Measurements from ENCODE around the gene KCTD10. TPM values are rescaled to one million over a fixed set of nuclear protein-coding genes. Genes with fewer than 3 reads are reported as not detected.
"Not testable (repeated sequence)": the region's sequence is repeated elsewhere in the genome, so short reads cannot be mapped to it uniquely, and the experiment has no call there.

The KCTD10 gene
- total RNA-seq, 1 donor from 2014 or later: 51.1 TPM

DNA sequence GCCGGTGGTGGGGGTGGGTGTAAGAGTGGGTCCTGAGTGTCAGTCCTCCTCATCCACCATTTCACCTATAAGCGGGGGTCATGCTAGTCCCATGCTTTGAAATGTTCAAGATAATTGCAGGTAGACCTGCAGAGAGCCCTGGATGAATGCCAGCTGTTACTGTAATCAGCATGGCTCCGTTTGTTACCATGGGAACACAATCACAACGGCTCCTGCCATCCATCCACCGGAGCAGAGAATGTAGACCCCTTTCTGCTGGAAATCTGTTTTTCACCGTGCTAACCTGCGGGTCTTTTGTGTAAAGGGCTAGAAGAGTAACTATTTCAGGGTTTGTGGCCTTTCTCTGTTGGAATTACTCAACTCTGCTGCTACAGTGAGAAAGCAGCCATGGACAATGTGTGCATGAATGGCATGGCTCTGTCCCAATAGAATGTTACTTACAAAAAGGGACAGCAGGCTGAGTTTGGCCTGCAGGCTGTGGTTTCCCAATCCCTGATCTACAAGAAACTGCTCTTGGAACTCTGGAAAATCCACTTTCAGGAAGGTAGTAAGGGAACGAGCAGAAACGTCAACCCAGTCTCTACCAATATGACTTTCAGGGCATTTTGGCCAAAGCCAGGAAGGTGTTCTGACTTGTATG is 36.1 kb downstream of the KCTD10 start:
- H3K4me1 Mint-ChIP-seq (ENCODE audit: low read depth): no peaks in the 10 kb centered on the region
- DNase-seq (ENCODE audit: low spot score, unreplicated experiment): no peak
- no peaks in the 10 kb centered on the region for H3K27me3 Mint-ChIP-seq
- H3K9me3 Mint-ChIP-seq (ENCODE audit: low read depth): no peaks in the 10 kb centered on the region
- TF ChIP-seq, protein P1, sequence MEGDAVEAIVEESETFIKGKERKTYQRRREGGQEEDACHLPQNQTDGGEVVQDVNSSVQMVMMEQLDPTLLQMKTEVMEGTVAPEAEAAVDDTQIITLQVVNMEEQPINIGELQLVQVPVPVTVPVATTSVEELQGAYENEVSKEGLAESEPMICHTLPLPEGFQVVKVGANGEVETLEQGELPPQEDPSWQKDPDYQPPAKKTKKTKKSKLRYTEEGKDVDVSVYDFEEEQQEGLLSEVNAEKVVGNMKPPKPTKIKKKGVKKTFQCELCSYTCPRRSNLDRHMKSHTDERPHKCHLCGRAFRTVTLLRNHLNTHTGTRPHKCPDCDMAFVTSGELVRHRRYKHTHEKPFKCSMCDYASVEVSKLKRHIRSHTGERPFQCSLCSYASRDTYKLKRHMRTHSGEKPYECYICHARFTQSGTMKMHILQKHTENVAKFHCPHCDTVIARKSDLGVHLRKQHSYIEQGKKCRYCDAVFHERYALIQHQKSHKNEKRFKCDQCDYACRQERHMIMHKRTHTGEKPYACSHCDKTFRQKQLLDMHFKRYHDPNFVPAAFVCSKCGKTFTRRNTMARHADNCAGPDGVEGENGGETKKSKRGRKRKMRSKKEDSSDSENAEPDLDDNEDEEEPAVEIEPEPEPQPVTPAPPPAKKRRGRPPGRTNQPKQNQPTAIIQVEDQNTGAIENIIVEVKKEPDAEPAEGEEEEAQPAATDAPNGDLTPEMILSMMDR (IDR thresholded peaks at IDR 0.05; ENCODE audit: unreplicated experiment): no peak
- H3K27ac Mint-ChIP-seq: no peak overlapping the region
- H3K4me3 Mint-ChIP-seq (ENCODE audit: low read depth): no peak overlapping the region
- peaks cover under 1% of the 10 kb centered on the region for H3K36me3 Mint-ChIP-seq (ENCODE audit: insufficient read depth)

DNA sequence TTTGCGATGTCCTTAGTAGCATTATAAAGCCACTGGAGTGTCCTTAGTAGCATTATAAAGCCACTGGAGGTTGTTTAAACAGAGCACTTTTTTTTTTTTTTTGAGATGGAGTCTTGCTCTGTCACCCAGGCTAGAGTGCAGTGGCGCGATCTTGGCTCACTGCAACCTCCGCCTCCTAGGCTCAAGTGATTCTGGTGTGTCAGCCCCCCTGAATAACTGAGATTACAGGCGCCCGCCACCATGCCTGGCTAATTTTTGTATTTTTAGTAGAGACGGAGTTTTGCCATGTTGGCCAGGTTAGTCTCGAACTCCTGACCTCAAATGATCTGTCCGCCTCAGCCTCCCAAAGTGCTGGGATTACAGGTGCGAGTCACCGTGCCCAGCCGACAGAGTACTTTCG is 37.1 kb downstream of the KCTD10 start:
- H3K36me3 Mint-ChIP-seq (ENCODE audit: insufficient read depth): not testable (repeated sequence)

DNA sequence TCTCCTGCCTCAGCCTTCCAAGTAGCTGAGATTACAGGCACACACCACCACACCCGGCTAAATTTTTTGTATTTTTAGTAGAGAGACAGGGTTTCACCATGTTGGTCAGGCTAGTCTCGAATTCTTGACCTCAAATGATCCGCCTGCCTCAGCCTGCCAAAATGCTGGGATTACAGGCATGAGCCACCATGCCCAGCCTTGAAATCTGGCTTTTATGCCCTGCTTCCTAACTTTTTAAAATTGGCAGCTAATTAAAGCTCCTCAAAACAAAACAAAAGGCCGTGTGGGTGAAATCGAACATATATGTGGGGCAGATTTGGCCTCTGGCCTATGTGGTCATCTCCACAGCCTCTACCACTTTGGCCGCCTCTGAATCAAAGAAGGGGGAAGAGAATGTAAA is 37.9 kb downstream of the KCTD10 start:
- Mint-ChIP-seq H3K4me3 (ENCODE audit: low read depth) (no peak overlapping the region), H3K27me3 (peaks cover 2% of the 10 kb centered on the region), H3K9me3 (ENCODE audit: low read depth) (no peaks in the 10 kb centered on the region), H3K4me1 (ENCODE audit: low read depth) (no peaks in the 10 kb centered on the region), H3K36me3 (ENCODE audit: insufficient read depth) (no peaks in the 10 kb centered on the region), H3K27ac (no peak overlapping the region)
- TF ChIP-seq, protein P1 (IDR thresholded peaks at IDR 0.05; ENCODE audit: unreplicated experiment): no peak
- DNase-seq (ENCODE audit: low spot score, unreplicated experiment): no peak

More for the DNA sequence above, 37.1 kb downstream of the KCTD10 start:
- not testable (repeated sequence) for H3K27me3 Mint-ChIP-seq; DNase-seq (ENCODE audit: low spot score, unreplicated experiment); H3K4me3 Mint-ChIP-seq (ENCODE audit: low read depth); H3K27ac Mint-ChIP-seq; H3K9me3 Mint-ChIP-seq (ENCODE audit: low read depth); H3K4me1 Mint-ChIP-seq (ENCODE audit: low read depth)

DNA sequence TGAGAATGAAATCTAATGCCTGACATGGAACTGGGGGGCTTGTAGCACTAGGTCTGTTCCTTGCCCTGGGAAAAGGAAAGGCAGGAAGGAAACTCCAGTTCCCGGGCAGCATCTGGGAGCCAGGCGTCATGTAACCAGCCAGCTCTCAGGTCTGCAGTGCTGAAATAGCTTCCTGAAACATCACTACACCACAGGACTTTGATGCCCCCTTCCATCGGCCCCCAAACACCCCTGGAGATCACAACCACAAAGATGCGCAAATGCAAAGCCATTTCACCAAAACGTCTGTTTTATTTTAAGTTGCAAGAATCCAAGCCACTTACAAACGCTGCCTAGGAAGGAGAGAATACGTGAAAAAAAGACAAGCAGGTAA is 40.9 kb downstream of the KCTD10 start:
- H3K4me1 Mint-ChIP-seq (ENCODE audit: low read depth): no peaks in the 10 kb centered on the region
- DNase-seq (ENCODE audit: low spot score, unreplicated experiment): no peak
- H3K4me3 Mint-ChIP-seq (ENCODE audit: low read depth): no peak overlapping the region

DNA sequence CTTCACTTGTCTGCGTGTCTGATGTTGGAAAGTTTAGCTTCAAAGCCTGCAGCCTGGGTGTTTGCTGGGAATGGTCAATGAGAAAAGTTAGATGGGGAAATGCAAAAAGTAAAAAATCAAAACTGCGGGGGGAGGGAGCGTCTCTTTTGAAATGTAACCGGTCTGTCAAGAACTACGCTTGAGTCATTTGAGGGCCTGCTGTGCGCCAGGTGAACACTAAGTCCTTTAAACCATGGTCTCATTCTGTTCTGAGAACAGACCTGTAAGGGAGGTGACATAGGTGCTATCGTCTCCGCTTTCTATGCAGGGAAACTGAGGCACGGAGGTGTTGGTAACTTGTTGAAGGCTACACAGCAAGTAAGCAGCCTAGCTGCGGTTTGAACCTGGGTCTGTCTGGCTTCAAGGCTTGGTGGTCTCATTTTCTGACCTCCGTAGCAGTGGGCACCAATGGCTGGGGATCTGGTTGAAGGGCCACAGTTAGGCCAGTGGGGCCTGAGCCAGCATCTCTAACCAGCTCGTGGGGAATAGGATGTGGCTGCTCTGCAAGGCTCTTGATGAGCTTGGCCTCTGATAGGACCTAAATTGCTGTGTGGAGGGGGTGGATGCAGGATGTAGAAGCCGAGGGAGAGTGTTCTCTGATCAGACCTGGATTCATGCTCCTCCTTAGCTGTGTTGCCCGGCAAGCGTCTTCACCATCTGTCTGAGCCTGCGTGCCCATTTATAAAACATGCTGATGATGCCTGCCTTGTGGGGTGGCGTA is 41.5 kb downstream of the KCTD10 start:
- Mint-ChIP-seq H3K36me3 (ENCODE audit: insufficient read depth) (no peaks in the 10 kb centered on the region), H3K4me3 (ENCODE audit: low read depth) (no peak overlapping the region), H3K27ac (no peak overlapping the region)

More for the DNA sequence above, 40.9 kb downstream of the KCTD10 start:
- no peak overlapping the region for H3K27ac Mint-ChIP-seq
- TF ChIP-seq, protein P1 (IDR thresholded peaks at IDR 0.05; ENCODE audit: unreplicated experiment): no peak
- H3K36me3 Mint-ChIP-seq (ENCODE audit: insufficient read depth): no peaks in the 10 kb centered on the region
- peaks cover 2% of the 10 kb centered on the region for H3K27me3 Mint-ChIP-seq
- H3K9me3 Mint-ChIP-seq (ENCODE audit: low read depth): no peaks in the 10 kb centered on the region

More for the DNA sequence above, 41.5 kb downstream of the KCTD10 start:
- no peak for DNase-seq (ENCODE audit: low spot score, unreplicated experiment)
- peaks cover 2% of the 10 kb centered on the region for H3K27me3 Mint-ChIP-seq
- TF ChIP-seq, protein P1 (IDR thresholded peaks at IDR 0.05; ENCODE audit: unreplicated experiment): no peak
- no peaks in the 10 kb centered on the region for H3K9me3 Mint-ChIP-seq (ENCODE audit: low read depth)
- H3K4me1 Mint-ChIP-seq (ENCODE audit: low read depth): no peaks in the 10 kb centered on the region
